Hepatocyte (in vitro differentiated cells): Measurements from ENCODE around the gene CENPP.

Source experiments
- EZH2phosphoT487 ChIP-seq: fragments of 200-600 bp; sonication (generic); IDR thresholded peaks from one replicate; pipeline ENCODE4 v1.6.1; 2018; ENCODE audit warnings: antibody characterized with exemption, mild to moderate bottlenecking, low read depth, moderate library complexity; ENCODE audit not compliant: unreplicated experiment, severe bottlenecking
- TF ChIP-seq, protein P1 (sequence below): fragments of 200-600 bp; sonication (generic); IDR thresholded peaks from 2 replicates; pipeline ENCODE4 v1.5.1; 2016; ENCODE audit warnings: antibody characterized with exemption, mild to moderate bottlenecking; ENCODE audit not compliant: poor library complexity

DNA sequence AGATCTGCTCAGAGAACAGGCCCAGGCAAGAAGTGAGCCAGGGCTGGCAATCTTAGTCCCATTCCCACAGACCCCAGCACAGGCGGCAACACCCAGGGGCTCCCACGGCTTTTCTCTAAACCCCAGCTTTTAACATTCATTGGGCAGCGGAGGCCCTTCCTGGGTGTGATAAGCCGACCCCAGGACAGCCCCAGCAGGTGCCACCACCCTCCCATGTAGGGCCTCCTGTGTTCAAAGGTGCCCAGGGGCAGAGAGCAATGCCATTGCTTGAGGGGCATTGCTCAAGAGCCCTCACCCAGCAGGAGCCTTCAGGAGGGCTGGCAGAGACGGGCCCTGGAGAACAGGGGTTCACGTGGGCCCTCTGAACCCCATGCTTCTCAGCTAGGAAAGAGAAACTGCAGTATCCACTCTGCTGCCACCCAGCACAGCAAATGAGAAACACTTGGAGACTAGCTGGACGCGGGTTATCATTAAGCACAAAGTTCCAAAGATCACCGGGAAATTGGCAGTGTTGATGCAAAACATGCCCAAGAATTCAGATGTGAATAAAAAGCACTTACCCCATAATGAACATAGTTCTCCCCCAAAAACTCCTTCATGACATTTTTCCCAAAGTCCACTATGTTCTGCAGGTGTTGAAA, 330.3 kb downstream of the CENPP start:
- TF ChIP-seq, protein P1, sequence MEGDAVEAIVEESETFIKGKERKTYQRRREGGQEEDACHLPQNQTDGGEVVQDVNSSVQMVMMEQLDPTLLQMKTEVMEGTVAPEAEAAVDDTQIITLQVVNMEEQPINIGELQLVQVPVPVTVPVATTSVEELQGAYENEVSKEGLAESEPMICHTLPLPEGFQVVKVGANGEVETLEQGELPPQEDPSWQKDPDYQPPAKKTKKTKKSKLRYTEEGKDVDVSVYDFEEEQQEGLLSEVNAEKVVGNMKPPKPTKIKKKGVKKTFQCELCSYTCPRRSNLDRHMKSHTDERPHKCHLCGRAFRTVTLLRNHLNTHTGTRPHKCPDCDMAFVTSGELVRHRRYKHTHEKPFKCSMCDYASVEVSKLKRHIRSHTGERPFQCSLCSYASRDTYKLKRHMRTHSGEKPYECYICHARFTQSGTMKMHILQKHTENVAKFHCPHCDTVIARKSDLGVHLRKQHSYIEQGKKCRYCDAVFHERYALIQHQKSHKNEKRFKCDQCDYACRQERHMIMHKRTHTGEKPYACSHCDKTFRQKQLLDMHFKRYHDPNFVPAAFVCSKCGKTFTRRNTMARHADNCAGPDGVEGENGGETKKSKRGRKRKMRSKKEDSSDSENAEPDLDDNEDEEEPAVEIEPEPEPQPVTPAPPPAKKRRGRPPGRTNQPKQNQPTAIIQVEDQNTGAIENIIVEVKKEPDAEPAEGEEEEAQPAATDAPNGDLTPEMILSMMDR: no peak
- TF ChIP-seq EZH2phosphoT487: no peak
